ENCODE measurements around the gene DBNDD1. TPM values are rescaled to one million over a fixed set of nuclear protein-coding genes. Genes with fewer than 3 reads are reported as not detected.

Gene DBNDD1
- total RNA-seq, 6 experiments from 2014 or later = 2.6 to 17.5 (median 7.6) TPM

DNA sequence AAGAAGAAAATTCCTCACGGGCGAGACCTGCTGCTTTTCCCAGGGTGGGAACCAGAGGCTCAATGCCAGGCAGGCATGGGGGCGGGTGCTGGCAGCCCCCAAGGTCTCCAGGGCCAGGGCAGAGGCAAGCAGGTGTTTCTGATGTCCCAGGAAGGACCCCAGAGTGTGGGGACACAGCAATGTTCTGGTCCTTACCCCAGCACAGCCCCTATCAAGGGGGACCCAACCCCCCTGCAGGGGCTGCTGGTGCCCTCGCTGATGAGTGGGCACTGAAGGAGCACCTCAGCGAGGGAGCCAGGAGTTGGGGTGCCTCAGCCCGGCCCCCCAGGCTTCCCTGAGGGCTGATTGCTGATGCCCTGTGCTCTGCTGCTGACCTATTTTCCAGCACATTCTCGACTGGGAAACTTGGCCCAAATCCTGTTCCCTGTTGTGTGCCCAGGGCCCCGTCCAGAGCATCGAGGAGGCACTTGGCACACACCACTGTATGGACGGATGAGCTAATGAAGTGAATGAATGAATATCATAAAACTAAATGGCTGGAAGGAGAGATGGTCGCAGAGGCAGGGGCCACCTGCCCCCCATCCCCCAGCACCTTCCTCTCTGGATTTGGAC, 2.8 kb downstream of the DBNDD1 start:
- H3K36me3 ChIP-seq = no peaks in the 10 kb centered on the region
- 12% methylated on average over 5 of the region's 11 CpGs for WGBS (ENCODE audit: insufficient coverage, low coverage, low lambda C conversion rate, missing lambda C conversion rate)
- H3K4me1 ChIP-seq = peaks cover 0 to 6% (median 0%) of the 10 kb centered on the region in 4 donors
- no peak overlapping the region for H3K27ac ChIP-seq
- no peak overlapping the region for H3K4me3 ChIP-seq
- intact Hi-C loops (cut with DNase I) = no loop called here
- peak; percentile 56 to 67 (median 64) for ATAC-seq
- DNase-seq = peak in 2 of 3 donors; percentile 49 to 77
- no peaks in the 10 kb centered on the region for H3K27me3 ChIP-seq
- TF ChIP-seq POLR2A (IDR thresholded peaks at IDR 0.05) = no peak
- TF ChIP-seq, protein P1, sequence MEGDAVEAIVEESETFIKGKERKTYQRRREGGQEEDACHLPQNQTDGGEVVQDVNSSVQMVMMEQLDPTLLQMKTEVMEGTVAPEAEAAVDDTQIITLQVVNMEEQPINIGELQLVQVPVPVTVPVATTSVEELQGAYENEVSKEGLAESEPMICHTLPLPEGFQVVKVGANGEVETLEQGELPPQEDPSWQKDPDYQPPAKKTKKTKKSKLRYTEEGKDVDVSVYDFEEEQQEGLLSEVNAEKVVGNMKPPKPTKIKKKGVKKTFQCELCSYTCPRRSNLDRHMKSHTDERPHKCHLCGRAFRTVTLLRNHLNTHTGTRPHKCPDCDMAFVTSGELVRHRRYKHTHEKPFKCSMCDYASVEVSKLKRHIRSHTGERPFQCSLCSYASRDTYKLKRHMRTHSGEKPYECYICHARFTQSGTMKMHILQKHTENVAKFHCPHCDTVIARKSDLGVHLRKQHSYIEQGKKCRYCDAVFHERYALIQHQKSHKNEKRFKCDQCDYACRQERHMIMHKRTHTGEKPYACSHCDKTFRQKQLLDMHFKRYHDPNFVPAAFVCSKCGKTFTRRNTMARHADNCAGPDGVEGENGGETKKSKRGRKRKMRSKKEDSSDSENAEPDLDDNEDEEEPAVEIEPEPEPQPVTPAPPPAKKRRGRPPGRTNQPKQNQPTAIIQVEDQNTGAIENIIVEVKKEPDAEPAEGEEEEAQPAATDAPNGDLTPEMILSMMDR (IDR thresholded peaks at IDR 0.05) = no peak
- H3K9me3 ChIP-seq = no peaks in the 10 kb centered on the region

DNA sequence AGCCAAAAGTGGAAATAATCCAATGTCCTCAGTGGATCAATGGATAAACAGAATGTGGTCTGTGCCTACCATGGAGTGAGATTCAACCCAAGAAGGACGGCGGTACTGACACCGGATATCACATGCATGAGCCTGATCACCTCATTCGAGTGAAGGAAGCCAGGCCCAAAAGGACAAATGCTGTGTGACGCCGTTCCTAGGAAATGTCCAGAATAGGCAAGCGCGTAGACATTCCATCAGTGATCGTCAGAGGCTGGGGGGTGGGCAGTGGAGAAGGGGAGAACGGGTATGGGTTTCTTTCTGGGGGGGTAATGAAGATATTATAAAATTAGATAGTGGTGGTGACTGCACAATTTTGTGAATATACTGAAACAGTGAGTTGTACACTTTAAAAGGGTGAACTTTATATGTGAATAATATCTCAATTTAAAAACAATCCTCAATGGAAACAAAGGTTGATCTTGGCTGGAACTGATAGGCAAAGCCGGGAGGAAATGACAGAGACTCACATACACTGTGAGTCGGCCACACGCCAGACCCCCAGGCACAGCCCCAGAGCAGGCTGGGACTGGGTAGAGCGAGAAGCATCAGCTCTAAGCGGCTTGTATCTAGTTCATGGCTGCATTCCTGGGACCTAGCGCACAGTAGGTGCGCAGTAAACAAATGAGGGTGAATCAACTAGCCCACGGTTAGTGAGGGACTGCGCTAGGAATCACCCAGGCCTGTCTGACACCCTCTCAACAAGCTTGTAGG, 3.5 kb downstream of the DBNDD1 start:
- DNase-seq (no peak), ATAC-seq (no peak)
- intact Hi-C loops (cut with DNase I) = no loop called here
- WGBS (ENCODE audit: insufficient coverage, low coverage, low lambda C conversion rate, missing lambda C conversion rate) = 82% methylated on average over 11 of the region's 19 CpGs
- Histone ChIP-seq H3K4me3 (no peak overlapping the region), H3K27ac (no peak overlapping the region), H3K27me3 (no peaks in the 10 kb centered on the region), H3K4me1 (peaks cover 0 to 6% (median 0%) of the 10 kb centered on the region in 4 donors), H3K9me3 (no peaks in the 10 kb centered on the region), H3K36me3 (no peaks in the 10 kb centered on the region)
- no peak for TF ChIP-seq POLR2A (IDR thresholded peaks at IDR 0.05)
- TF ChIP-seq, protein P1 (IDR thresholded peaks at IDR 0.05) = no peak

DNA sequence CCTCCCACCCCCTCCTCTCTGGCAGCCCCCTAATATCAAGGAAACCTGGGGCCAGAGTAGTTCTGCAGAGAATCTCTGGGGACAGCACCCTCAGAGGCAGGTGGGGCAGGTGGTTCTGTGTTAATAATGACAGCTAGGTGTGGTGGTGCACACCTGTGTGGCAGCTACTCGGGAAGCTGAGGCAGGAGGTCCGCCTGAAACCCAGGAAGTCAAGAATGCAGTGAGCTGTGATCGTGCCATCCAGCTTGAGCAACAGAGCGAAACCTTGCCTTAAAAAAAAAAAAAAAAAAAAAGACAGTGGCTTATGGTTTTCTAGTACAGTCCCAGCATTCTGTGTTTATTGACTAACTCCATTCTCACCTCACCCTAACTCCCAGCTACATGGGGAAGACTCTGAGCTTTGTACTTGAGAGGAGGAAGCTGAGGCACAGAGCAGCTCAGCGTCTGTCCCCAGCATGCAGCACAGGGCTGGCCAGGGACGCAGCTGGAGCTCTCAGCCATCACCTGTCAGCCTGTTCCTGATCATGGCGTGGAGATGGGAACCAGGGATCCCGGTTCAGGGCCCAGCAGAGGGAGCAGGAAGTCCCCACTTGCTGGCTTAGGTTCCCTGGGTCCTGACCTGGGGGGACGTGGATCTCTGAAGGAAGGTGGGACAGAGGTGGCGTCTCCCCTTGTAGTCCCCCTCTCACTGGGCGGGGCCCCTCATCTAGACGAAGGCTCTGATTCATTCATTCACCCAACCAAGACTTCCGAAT, 6.1 kb downstream of the DBNDD1 start:
- H3K4me3 ChIP-seq = no peak overlapping the region
- ATAC-seq (no peak), DNase-seq (no peak)
- 58% methylated on average over 8 of the region's 13 CpGs for WGBS (ENCODE audit: insufficient coverage, low coverage, low lambda C conversion rate, missing lambda C conversion rate)
- H3K9me3 ChIP-seq = no peaks in the 10 kb centered on the region
- no peaks in the 10 kb centered on the region for H3K4me1 ChIP-seq
- no peak overlapping the region for H3K27ac ChIP-seq
- intact Hi-C loops (cut with DNase I) = no loop called here
- no peaks in the 10 kb centered on the region for H3K36me3 ChIP-seq
- H3K27me3 ChIP-seq = no peaks in the 10 kb centered on the region
- TF ChIP-seq POLR2A (IDR thresholded peaks at IDR 0.05) = no peak
- TF ChIP-seq, protein P1 (IDR thresholded peaks at IDR 0.05) = no peak

DNA sequence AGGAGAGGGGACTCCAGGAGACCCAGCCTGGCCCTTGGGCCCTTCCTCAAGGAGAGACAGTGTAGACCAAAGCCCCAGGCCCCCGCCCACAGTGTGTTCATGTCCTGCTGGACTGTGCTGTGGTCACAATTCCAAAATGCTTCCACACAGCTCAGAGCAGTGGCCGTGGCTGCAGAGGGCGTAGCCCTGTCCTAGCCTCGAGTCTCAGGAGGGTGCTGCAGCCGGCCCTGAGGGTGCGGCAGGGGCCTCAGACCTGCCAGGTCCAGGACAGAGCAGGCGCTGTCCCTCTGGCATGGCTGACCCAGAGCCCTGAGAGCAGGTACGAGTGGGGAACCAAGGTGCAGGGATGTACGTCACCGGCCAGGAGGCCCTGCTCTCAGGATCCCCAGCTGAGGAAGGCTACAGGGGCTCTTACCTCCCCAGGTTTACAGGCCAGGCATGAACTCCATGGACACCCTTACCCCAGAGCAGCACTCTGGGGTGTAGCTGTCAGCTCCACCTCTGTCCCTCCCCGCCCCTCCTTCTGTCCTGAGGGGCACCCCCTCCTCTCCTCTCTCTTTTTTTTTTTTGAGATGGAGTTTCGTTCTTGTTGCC, 7.3 kb downstream of the DBNDD1 start:
- 100% methylated on average over 2 of the region's 12 CpGs for WGBS (ENCODE audit: insufficient coverage, low coverage, low lambda C conversion rate, missing lambda C conversion rate)
- intact Hi-C loops (cut with DNase I) = no loop called here
- Histone ChIP-seq H3K9me3 (no peaks in the 10 kb centered on the region), H3K36me3 (no peaks in the 10 kb centered on the region), H3K4me1 (no peaks in the 10 kb centered on the region), H3K27me3 (no peaks in the 10 kb centered on the region), H3K4me3 (no peak overlapping the region), H3K27ac (no peak overlapping the region)
- TF ChIP-seq, protein P1 (IDR thresholded peaks at IDR 0.05) = no peak
- no peak for TF ChIP-seq POLR2A (IDR thresholded peaks at IDR 0.05)
- ATAC-seq (no peak), DNase-seq (no peak)
